Retinal pigment epithelial cell (primary cell): ENCODE data around the gene ZNF584.

Experiments
- DNase-seq: peaks from one replicate; pipeline ENCODE4 v3.0.0-alpha.2; 2010; ENCODE audit warnings: low read depth
- H3K4me3 ChIP-seq: 2 replicates; pipeline ENCODE4 v1.5.1; 2011; ENCODE audit warnings: mild to moderate bottlenecking, low read length, control low read depth, moderate library complexity
- CTCF ChIP-seq: conservative IDR thresholded peaks from 2 replicates; pipeline ENCODE4 v1.5.1; 2011; ENCODE audit warnings: low read depth, low read length, control low read depth, inconsistent platforms

The ZNF584 gene

GRCh38 chr19:58408152-58409009 lies at the start of gene ZNF584:
Gene ZNF584, plus strand, starts transcription at chr19:58408649. Its CDS starts 499 bp downstream, at chr19:58409148.
- DNase-seq = peak; percentile 74
- peak; percentile 13 for TF ChIP-seq CTCF
- H3K4me3 ChIP-seq = peak within 1 kb of the TSS; percentile 88

- DNase-seq = no peak
- no peak for TF ChIP-seq CTCF
- peak overlapping the region; percentile 76 for H3K4me3 ChIP-seq
These were observed 46.6 kb upstream of the ZNF584 start for GRCh38 chr19:58361900-58362271.

- peak; percentile 71 for DNase-seq
- peak within 1 kb of the TSS; percentile 76 for H3K4me3 ChIP-seq
- no peak for TF ChIP-seq CTCF
These were observed 46.0 kb upstream of the ZNF584 start, which contains the start of gene ZNF497 for GRCh38 chr19:58362272-58362994. Gene ZNF497, minus strand, starts transcription at chr19:58362751. Its CDS starts 5,116 bp downstream, at chr19:58357635.

- H3K4me3 ChIP-seq = no peak overlapping the region
- no peak for DNase-seq
- TF ChIP-seq CTCF = no peak
These were observed 44.3 kb upstream of the ZNF584 start for GRCh38 chr19:58364146-58364545.

- peak; percentile 10 for TF ChIP-seq CTCF
These were observed 41.6 kb upstream of the ZNF584 start for GRCh38 chr19:58366585-58367430.

GRCh38 chr19:58367698-58368454 lies 40.6 kb upstream of the ZNF584 start:
- H3K4me3 ChIP-seq = no peak overlapping the region
- no peak for DNase-seq
- no peak for TF ChIP-seq CTCF

More at GRCh38 chr19:58366585-58367430, 41.6 kb upstream of the ZNF584 start:
- DNase-seq = no peak
- H3K4me3 ChIP-seq = no peak overlapping the region
